DOHH2 (cell line): ENCODE data around the gene TTC12.

Experiments used
- EZH2phosphoT487 ChIP-seq: fragments of 200-600 bp; sonication (generic); IDR thresholded peaks from 2 replicates; pipeline ENCODE4 v1.6.1; 2017; ENCODE audit warnings: borderline replicate concordance, mild to moderate bottlenecking, antibody characterized with exemption, low read length, moderate library complexity, mixed read lengths
- TF ChIP-seq, protein P1 (sequence below): fragments of 200-600 bp; sonication (generic); IDR thresholded peaks from one replicate; pipeline ENCODE4 v1.5.1; 2014; ENCODE audit warnings: antibody characterized with exemption, mild to moderate bottlenecking, low read depth, low read length; ENCODE audit not compliant: poor library complexity, severe bottlenecking

DNA sequence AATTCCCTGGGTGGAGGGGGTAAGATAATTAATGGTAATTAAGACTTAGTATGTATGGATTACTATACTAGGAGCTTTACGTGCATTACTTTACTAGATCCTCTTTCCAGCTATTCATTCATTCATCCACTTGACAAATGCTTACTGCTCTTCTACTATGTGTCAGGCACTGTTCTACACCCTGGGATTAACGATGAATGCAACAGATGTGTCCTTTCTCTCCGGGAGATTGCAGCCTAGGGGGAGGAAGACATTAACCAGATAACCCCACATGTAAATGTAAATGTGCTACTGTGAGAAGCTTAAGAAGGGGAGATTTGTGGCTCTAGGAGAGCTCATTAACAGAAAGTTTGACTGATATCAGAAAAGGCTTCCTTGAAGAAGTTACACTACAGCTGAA, 74.9 kb downstream of the TTC12 start:
- TF ChIP-seq, protein P1, sequence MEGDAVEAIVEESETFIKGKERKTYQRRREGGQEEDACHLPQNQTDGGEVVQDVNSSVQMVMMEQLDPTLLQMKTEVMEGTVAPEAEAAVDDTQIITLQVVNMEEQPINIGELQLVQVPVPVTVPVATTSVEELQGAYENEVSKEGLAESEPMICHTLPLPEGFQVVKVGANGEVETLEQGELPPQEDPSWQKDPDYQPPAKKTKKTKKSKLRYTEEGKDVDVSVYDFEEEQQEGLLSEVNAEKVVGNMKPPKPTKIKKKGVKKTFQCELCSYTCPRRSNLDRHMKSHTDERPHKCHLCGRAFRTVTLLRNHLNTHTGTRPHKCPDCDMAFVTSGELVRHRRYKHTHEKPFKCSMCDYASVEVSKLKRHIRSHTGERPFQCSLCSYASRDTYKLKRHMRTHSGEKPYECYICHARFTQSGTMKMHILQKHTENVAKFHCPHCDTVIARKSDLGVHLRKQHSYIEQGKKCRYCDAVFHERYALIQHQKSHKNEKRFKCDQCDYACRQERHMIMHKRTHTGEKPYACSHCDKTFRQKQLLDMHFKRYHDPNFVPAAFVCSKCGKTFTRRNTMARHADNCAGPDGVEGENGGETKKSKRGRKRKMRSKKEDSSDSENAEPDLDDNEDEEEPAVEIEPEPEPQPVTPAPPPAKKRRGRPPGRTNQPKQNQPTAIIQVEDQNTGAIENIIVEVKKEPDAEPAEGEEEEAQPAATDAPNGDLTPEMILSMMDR, result no peak
- TF ChIP-seq EZH2phosphoT487, result no peak
